ENCODE measurements around the gene RABL6.
A peak's percentile ranks its signal among the peaks of the same experiment; 100 is the strongest.

Gene RABL6

GRCh38 chr9:136886610-136887597 lies 79.2 kb downstream of the RABL6 start:
- DNase-seq = peak in 1 of 2 experiments; percentile 22

GRCh38 chr9:136888454-136888853 lies 80.7 kb downstream of the RABL6 start:
- no peak for DNase-seq

GRCh38 chr9:136889858-136890257 lies 82.1 kb downstream of the RABL6 start:
- no peak for DNase-seq

GRCh38 chr9:136890661-136891060 lies 82.9 kb downstream of the RABL6 start:
- DNase-seq = no peak
